Stimulated activated CD8-positive, alpha-beta memory T cell treated with anti-CD3 and anti-CD28 coated beads, Interleukin-7, amount 100 ng/mL, for 24 hours (primary cell): Measurements from ENCODE around the gene SCRT2.

ENCODE experiments used
- DNase-seq: peaks from one replicate; pipeline ENCODE4 v3.0.0-alpha.2; 2020; ENCODE audit warnings: low read depth

The SCRT2 gene

GRCh38 chr20:634148-634925 is 41.3 kb downstream of the SCRT2 start:
- no peak for DNase-seq

GRCh38 chr20:631101-631500 is 44.5 kb downstream of the SCRT2 start:
- no peak for DNase-seq

- DNase-seq = no peak
Observed at GRCh38 chr20:626579-626978, 49.0 kb downstream of the SCRT2 start.

- DNase-seq = no peak
Observed at GRCh38 chr20:625360-625932, 50.2 kb downstream of the SCRT2 start.

- DNase-seq = no peak
Observed at GRCh38 chr20:623704-624103, 51.9 kb downstream of the SCRT2 start.

- DNase-seq = no peak
Observed at GRCh38 chr20:623021-623420, 52.6 kb downstream of the SCRT2 start.

- no peak for DNase-seq
Observed at GRCh38 chr20:622161-622560, 53.4 kb downstream of the SCRT2 start.

GRCh38 chr20:621125-621756 is 54.4 kb downstream of the SCRT2 start:
- DNase-seq = no peak

- DNase-seq = no peak
Observed at GRCh38 chr20:620246-620645, 55.4 kb downstream of the SCRT2 start.

- DNase-seq = no peak
Observed at GRCh38 chr20:618980-619379, 56.6 kb downstream of the SCRT2 start.

- DNase-seq = no peak
Observed at GRCh38 chr20:617934-618690, 57.5 kb downstream of the SCRT2 start.

- DNase-seq = no peak
Observed at GRCh38 chr20:615514-615913, 60.1 kb downstream of the SCRT2 start.

- DNase-seq = no peak
Observed at GRCh38 chr20:611843-612185, 63.8 kb downstream of the SCRT2 start.
